ENCODE data around the gene RAP1B.

RAP1B gene

DNA sequence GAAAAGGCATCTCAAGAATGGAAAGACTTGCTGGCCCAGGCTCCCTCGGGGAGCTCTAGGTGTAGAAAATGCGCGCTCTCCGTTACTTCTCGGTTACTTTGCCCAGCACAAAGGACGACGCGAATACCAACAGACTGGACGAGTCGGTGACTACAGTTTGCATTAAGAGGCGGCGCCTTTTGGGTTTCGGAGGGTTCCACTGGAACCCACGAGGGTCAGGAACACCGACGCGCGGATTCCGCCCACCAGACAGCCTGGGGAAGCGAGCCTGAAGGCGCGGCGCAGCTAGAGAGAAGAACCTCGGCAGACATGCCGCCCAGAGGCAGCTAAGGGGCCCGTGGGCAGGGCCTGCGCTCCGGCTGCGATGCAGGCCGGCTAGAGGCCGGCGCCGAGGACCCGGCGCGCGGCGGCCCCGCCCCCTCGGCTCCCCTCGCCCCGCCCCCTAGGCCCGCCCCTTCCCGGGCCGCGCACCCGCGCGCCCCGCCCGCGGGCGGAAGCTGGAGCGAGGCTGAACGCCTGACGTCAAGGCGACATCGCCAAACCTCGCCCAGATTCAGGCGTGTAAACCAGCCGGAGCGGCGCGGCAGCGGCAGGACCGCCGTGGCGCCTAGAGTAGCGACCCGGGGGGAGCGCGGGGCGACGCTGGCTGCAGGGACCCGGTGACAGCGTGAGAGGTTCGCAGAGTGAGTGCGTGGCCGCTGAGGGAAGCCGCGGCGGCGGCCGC, at the start of gene RAP1B:
RAP1B (plus strand) TSS at position 530 of the 724 bp plus-strand sequence. CDS start 37,826 bp downstream, outside the sequence.
- peak within 1 kb of the TSS; percentile 86 for H3K4me3 ChIP-seq (ENCODE audit: low read depth, low read length)

DNA sequence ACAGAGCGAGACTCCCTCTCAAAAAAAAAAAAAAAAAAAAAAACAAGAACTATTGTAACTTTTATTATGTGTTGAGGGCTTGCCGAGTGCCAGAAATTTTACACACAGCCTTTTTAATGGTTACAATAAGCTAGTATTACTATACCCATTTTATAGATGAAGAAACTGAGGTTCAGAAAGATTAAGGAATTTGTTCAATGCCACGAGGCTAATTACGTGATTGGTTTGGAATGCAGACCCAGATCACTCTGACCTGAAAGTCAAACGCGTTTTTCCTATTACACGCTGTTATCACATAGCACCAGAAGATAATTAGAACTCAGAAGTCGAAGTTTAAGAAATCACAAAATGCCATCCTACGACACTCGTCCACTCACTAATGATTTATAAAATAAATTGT, 48.9 kb upstream of the RAP1B start:
- H3K4me3 ChIP-seq (ENCODE audit: low read depth, low read length): no peak overlapping the region

DNA sequence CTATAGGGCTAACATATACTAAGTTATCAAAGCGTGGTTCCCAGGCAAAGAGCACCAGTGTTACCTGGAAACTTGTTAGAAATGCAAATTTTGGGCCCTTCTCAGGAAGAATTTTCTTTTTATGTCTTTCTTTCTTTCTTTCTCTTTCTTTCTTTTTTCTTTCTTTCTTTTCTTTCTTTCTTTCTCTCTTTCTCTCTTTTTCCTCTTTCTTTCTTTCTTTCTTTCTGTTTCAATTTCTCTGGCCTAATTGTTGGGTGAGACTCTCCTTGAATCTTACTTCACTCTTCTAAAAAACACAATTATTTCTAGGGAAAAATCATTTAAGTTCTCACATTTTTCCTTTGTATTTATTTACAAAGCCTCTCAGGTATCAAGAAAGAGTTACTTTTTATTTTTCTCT, 46.5 kb upstream of the RAP1B start:
- no peak overlapping the region for H3K4me3 ChIP-seq (ENCODE audit: low read depth, low read length)

DNA sequence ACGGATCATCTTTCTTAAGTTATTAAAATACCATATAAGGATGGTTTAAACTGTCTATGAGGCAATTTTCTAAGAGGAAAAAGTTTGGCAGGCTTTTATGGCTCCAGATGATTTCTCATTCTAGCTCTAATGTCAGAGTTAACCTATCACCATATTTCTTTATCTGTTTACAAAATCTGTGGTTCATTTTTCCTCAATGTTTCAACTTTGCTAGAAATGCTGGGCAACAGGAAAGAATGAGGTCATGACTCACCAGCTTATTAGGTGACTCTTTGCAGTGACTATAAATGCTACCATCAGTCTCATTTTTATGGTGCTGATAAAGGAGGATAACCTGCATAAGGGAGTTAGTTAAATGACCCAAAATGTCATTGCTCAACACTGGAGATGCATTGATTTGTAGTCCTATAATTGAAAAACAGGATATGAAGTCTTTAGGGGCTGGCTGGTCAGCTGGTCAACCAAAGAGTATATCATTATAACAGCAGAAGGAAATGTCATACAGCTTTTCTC, 45.3 kb upstream of the RAP1B start:
- no peak overlapping the region for H3K4me3 ChIP-seq (ENCODE audit: low read depth, low read length)

DNA sequence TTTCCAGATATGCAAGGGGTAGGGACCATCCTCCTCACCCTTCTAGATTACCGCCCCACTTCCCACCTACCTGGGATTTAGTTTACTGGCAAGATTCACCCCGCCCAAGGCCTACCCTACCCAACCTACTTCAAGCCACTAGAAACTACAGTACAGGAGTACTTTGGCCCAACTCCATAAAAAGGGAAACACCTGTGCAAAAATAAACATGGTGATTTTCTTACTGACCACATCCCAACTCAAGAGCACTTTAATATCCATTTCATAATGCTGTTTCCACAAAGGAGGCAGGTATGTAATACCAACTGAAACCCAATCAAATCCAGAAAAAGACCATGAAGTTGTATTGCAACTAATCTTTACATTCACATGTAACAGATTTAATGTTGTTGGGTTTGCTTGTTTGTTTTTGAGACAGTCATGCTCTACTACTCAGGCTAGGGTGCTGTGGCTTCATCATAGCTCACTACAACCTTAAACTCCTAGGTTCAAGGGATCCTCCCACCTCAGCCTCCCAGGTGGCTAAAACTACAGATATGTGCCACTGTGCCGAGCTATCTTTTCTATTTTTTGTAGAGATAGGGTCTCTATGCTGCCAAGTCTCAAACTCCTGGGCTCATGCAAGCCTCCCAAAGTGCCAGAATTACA, 41.7 kb upstream of the RAP1B start:
- no peak overlapping the region for H3K4me3 ChIP-seq (ENCODE audit: low read depth, low read length)

DNA sequence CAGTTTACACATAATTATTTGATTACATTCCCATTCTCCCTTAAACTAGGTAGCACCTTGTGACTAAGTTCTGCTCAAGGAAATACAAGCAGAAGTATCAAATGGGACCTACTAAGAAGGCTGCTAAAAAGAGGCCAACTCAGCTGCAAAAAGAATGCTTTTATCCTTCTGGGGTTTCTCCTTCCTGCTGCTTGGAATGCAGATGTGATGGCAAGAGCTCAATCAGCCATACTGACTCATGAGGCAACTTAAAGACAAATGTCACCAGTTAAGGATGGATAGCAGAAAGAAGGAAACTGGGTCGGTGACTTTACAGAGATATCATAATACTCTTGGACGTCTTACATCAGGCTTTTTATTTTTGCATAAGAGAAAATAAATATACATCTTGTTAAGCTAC, 38.0 kb upstream of the RAP1B start:
- H3K4me3 ChIP-seq (ENCODE audit: low read depth, low read length): no peak overlapping the region

DNA sequence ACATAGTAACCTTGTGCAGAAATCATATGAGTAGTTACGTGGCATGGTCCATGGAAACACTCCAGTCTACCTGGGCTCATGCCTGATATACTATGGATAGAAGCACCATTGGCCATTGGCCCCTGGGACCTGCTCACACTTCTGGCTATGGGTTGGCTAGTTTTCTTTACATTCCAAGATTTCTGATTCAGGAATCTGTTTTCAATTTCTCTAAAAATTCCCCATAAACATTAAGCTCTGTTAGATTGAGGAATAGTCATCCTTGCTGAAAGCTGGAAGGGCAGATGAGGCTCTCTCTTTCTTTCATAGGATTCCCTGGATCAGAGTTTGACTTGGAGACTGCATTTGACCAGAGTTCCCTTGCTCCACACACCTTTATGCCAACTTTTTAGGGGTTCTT, 37.3 kb upstream of the RAP1B start:
- H3K4me3 ChIP-seq (ENCODE audit: low read depth, low read length): no peak overlapping the region

DNA sequence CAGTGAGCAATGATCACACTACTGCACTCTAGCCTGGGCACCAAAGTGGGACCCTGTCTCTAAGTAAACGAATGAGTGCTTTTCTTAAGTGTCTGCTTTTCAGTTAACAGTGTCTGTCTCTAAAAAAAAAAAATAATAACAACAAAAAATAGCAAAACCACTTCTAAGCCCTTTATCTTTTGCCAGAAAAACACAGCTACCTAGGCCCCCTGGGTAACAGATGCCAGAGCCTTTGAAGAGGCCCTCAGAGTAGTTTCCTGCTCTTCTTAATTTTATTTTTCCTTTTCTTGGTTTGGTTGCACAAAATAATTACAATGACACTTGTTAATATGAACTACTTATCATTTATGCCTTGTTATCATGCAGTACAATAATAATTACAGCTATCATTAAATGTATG, 32.8 kb upstream of the RAP1B start:
- no peak overlapping the region for H3K4me3 ChIP-seq (ENCODE audit: low read depth, low read length)

DNA sequence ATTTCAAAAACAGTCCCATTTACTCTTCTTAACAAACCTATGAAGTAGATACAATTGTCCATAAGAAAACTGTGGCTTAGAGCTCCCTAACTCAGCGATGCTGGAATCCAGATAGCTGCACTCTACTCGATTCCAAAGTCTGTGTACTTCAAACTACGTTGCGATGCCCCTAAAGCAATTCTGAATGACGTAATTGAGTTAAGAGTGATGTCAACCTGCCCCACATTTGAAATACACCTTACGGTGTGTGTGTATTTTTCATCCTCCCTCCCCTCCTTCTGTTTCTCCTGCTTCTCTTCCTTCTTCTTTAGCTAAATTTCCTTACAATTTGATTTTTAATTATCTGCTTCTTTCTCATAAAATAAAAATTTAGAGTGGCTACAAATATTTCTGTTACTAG, 31.9 kb upstream of the RAP1B start:
- no peak overlapping the region for H3K4me3 ChIP-seq (ENCODE audit: low read depth, low read length)

DNA sequence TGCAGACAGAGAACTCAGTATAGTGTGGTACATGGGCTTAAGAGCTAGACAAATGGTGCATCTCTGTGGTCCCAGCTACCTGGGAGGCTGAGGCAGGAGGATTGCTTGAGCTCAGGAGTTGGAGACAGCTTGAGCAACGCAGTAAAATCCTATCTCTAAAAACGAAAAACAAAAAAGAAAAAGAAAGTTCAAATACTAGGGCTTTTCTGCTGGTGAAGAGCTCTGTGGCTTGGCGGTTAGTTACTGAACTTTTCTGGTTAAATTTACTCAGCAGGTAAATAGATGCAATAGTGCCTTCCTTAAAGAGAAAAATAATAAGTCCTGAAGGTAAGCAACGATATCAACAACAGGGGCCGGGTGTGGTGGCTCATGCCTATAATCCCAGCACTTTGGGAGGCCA, 31.4 kb upstream of the RAP1B start:
- no peak overlapping the region for H3K4me3 ChIP-seq (ENCODE audit: low read depth, low read length)

DNA sequence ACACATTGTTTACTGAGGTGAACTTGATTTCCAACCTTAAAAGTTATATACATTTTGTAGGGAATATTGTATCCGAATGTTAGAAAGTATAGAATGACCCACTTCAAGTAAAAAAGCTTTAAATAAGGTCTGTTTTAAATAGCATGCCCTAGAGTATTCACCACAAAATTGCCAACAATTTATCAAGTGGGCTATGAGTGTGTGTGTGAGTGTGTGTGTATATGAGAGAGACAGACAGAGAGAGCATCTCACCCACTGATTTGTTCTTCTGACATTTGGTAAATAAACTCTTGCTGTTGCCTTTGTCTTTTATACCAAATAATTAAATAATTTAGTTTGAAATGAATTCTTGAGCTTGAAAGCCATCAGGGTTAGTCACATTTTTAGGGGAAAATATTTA, 29.8 kb upstream of the RAP1B start:
- H3K4me3 ChIP-seq (ENCODE audit: low read depth, low read length): no peak overlapping the region

DNA sequence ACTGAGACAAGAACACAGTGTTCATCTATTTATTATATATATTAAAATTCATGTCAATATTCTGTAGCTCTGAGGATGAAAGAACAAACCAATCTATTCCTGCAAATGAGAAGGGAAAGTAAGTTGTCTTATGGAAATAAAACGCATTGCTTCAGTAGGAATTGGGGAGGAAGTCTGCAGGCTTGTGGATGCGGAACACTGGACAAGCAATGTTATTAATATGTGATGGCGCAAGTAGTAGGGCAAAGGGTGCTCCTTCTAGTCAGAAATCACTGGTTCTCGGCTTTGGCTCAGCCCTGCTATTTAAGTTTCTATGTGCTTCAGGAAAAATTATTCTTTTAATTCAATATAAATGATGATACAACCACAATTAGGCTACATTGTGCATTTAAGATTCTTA, 28.8 kb upstream of the RAP1B start:
- H3K4me3 ChIP-seq (ENCODE audit: low read depth, low read length): no peak overlapping the region

DNA sequence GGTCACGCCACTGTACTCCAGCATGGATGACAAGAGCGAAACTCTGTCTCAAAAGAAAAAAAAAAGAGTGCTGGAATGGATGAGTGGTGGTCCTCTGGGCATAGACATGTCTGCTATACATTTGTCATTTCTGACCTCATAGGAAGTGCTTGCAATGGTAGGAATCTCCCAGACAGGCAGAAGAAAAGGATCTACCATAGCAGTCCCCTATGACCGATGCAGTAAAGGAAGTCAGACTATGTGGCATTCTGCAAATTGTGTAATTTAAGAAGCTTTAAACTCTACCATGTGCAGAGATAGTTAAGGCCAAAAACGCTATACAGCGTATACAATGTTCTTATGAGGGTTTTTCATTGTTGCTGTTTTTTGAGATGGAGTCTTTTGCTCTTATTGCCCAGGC, 24.7 kb upstream of the RAP1B start:
- no peak overlapping the region for H3K4me3 ChIP-seq (ENCODE audit: low read depth, low read length)

DNA sequence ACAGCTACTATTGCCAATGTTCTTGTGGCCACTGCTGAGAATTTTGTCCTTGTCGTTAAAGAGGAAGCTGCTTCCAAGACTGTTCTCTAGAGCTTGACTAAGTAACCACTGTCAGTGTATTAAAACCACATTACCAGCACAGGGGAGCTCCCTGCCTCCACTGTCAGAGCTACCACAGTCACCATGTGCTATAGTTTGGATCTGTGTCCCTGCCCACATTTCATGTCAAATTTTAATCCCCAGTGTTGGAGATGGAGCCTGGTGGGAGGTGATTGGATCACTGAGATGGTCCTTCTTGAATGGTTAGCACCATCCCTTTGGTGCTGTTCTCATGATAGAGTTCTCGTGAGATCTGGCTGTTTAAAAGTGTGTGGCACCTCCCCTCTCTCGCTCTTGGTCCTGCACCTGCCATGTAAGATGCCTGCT, 23.2 kb upstream of the RAP1B start:
- no peak overlapping the region for H3K4me3 ChIP-seq (ENCODE audit: low read depth, low read length)

DNA sequence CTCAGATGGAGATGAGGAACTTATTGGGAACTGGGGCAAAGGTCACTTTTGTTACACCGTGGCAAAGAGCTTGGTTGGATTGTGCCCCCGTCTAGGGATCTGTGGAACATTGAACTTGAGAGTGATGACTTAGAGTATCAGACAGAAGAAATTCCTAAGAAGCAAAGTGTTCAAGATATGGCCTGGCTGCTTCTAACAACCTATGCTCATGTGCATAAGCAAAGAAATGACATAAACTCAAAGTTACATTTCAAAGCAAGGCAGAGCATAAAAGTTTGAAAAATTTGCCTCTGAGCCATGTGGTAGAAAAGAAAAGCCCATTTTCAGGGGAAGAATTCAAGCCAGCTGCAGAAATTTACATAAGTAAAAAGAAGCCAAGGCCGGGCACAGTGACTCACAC, 21.5 kb upstream of the RAP1B start:
- no peak overlapping the region for H3K4me3 ChIP-seq (ENCODE audit: low read depth, low read length)

DNA sequence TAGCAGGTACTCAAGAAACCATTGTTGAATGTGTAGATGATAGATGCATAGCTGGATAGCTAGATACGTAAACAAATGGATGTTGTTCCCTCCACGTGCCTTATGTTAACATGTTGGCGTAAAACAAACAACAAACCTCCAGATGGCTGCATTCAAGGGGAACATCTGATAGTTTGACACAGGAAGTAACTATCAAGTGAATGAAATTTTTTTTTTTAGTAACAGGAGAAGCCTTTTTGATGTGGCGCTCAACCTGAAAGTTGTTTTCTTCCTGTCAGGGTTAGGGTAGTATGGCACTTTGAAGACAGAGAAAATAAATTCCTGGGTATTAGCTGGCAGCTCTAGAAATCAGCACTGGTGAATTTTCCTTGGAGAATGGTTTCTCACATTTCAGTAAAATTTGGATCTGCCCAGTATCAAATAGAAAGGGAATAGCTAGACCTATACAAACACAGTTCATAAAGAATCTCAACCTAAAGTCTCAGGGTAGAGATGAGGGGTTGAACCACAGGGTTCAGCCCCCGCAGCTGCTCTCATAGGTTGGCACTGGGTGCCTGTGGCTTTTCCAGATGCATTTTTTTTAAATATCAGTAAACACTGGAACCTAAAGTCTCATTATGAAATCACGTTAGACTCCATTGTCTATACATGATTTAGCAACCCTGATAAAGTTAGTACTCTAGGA, 18.8 kb upstream of the RAP1B start:
- H3K4me3 ChIP-seq (ENCODE audit: low read depth, low read length): no peak overlapping the region

DNA sequence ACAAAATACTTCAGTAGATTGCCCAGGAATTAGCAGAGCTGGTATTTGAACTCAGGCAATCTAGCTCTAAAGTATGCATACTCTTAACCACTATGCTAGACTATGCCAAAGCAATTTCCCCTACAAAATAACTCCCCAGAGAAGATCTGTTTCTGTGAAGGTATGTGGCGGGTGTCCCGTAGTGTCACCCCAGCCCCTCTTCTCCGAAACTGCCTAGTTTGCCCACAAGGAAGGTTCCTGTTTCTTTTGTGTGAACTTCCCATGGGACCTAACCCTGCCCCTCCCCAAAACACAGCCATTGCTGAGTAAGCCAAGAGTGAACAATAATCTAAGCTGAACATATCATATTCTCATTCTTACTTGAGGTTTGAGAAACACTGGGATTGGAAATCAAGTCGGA, 15.5 kb upstream of the RAP1B start:
- H3K4me3 ChIP-seq (ENCODE audit: low read depth, low read length): no peak overlapping the region

DNA sequence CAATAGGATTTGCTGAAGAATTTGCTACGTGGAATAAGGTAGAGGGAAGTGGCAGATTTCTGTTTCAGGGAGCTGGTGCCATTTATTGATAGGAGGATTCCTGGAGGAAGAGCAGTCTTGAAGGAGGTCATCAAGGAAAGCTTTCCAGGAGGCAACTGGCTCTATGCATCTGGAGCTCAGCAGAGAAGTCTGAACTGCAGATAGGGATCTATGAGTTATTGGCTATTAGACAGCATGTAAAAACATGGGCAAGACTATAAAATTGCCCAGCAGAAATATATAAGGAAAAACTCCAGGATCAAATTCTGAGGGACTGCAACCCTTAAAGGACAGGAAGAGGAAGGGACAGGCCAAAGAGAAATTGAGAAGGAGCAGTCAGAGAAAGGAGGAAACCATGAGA, 8.9 kb upstream of the RAP1B start:
- H3K4me3 ChIP-seq (ENCODE audit: low read depth, low read length): no peak overlapping the region

DNA sequence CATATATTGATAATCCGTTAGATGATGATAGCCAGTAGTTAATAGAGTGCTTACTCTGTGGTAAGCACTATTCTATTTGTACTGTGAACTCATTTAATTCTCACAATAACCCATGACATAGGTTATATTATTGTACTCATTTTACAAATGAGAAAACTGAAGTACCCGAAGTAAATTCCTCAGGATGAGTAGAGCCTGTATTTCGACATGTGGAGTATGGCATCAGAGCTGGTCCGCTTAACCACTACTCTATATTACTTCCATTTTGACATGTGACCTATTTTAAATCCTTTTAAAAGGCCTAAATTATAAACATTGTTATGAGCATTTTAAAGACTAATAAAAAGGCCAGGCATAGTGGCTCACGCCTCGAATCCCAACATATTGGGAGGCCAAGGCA, 8.0 kb upstream of the RAP1B start:
- H3K4me3 ChIP-seq (ENCODE audit: low read depth, low read length): no peak overlapping the region

DNA sequence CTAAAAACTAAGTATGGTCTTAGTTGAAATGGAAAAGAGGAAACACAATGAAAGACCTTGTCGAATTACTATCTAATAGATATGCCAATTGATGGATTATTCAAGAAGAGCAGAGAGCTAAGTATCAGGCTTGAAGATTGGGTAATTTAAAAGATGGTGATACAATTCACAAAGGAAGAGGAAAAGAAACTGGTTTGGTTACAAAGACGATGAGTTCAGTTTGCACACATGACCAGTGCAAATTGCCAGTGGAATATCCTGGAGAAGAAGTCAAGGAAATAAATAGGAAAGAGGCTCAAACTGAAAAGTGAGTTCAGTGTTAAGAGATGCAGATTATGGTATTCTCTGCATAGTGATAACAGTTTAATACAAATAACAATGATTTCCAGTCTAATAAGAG, 2.5 kb upstream of the RAP1B start:
- H3K4me3 ChIP-seq (ENCODE audit: low read depth, low read length): no peak overlapping the region

DNA sequence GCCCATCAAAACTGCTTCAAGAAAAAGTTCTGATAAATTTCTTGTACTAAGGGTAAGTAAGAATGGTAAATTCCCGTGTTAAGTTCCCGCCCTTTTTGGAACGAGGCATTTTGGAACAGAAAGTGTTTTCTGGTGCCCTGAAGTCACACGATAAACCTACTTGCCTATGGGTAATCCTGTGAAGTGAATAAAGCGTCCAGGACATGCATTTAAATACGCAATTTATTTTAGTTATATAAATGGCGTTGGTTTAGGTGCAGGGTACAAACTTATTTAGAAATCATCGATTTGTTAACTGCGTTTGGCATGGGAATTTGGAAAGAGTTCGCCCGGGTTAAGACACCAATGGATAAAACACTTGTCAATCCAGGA, 715 bp upstream of the RAP1B start:
- peak overlapping the region; percentile 81 for H3K4me3 ChIP-seq (ENCODE audit: low read depth, low read length)

All from iPS-11a (cell line).